ENCODE measurements around the gene UNC13B.

GRCh38 chr9:35396560-35397215, 234.9 kb downstream of the UNC13B start:
- no peak for TF ChIP-seq POLR2A (IDR thresholded peaks at IDR 0.05; ENCODE audit: low read depth, low read length)
- TF ChIP-seq POLR2AphosphoS5 (IDR thresholded peaks at IDR 0.05; ENCODE audit: low read depth, low read length) = no peak

Data from GM12892 (cell line).